Mononuclear cell (primary cell): ENCODE data around the gene DPP7. TPM values are rescaled to one million over a fixed set of nuclear protein-coding genes. Genes with fewer than 3 reads are reported as not detected.

Experiments
- H3K27me3 ChIP-seq: 2 replicates; pipeline ENCODE4 v1.6.0; 2011; ENCODE audit warnings: low read length, control low read depth; ENCODE audit not compliant: insufficient read depth
- H3K4me1 ChIP-seq: 2 replicates; pipeline ENCODE4 v1.5.1; 2011; ENCODE audit warnings: mild to moderate bottlenecking, low read length, control low read depth; ENCODE audit not compliant: insufficient read depth
- H3K4me3 ChIP-seq: 2 replicates; pipeline ENCODE4 v1.5.1; 2011; ENCODE audit warnings: mild to moderate bottlenecking, low read length, moderate library complexity
- H3K9me3 ChIP-seq: 2 replicates; pipeline ENCODE4 v1.5.1; 2011; ENCODE audit warnings: low read depth, mild to moderate bottlenecking, control low read depth, low read length
- total RNA-seq: library from RNA; depleted of rRNA; stranded (reverse); fragments of >200 nt; gene quantifications from one replicate; pipeline ENCODE4 v1.2.3, GENCODE V29; 2012

Gene DPP7
- total RNA-seq, 1 donor = 86.9 TPM

GRCh38 chr9:137150617-137151457, 36.3 kb upstream of the DPP7 start:
- H3K4me1 ChIP-seq = no peaks in the 10 kb centered on the region
- no peaks in the 10 kb centered on the region for H3K9me3 ChIP-seq
- no peak overlapping the region for H3K4me3 ChIP-seq
- no peaks in the 10 kb centered on the region for H3K27me3 ChIP-seq

- Histone ChIP-seq H3K4me1 (no peaks in the 10 kb centered on the region), H3K27me3 (no peaks in the 10 kb centered on the region), H3K4me3 (no peak overlapping the region), H3K9me3 (no peaks in the 10 kb centered on the region)
These were observed 35.5 kb upstream of the DPP7 start for GRCh38 chr9:137149942-137150616.

- no peaks in the 10 kb centered on the region for H3K27me3 ChIP-seq
- H3K4me3 ChIP-seq = no peak overlapping the region
- H3K4me1 ChIP-seq = no peaks in the 10 kb centered on the region
- H3K9me3 ChIP-seq = no peaks in the 10 kb centered on the region
These were observed 34.8 kb upstream of the DPP7 start for GRCh38 chr9:137149363-137149762.

GRCh38 chr9:137148661-137149060, 34.1 kb upstream of the DPP7 start:
- Histone ChIP-seq H3K27me3 (no peaks in the 10 kb centered on the region), H3K4me1 (no peaks in the 10 kb centered on the region), H3K4me3 (no peak overlapping the region), H3K9me3 (no peaks in the 10 kb centered on the region)

- H3K27me3 ChIP-seq = no peaks in the 10 kb centered on the region
- no peak overlapping the region for H3K4me3 ChIP-seq
- H3K4me1 ChIP-seq = no peaks in the 10 kb centered on the region
- no peaks in the 10 kb centered on the region for H3K9me3 ChIP-seq
These were observed 33.7 kb upstream of the DPP7 start for GRCh38 chr9:137148242-137148641.

GRCh38 chr9:137147793-137148160, 33.2 kb upstream of the DPP7 start:
- H3K4me1 ChIP-seq = no peaks in the 10 kb centered on the region
- no peak overlapping the region for H3K4me3 ChIP-seq
- H3K9me3 ChIP-seq = no peaks in the 10 kb centered on the region
- no peaks in the 10 kb centered on the region for H3K27me3 ChIP-seq

GRCh38 chr9:137147091-137147792, 32.7 kb upstream of the DPP7 start:
- Histone ChIP-seq H3K4me3 (no peak overlapping the region), H3K4me1 (no peaks in the 10 kb centered on the region), H3K9me3 (no peaks in the 10 kb centered on the region), H3K27me3 (no peaks in the 10 kb centered on the region)

GRCh38 chr9:137146527-137146918, 32.0 kb upstream of the DPP7 start:
- Histone ChIP-seq H3K4me3 (no peak overlapping the region), H3K27me3 (no peaks in the 10 kb centered on the region), H3K4me1 (no peaks in the 10 kb centered on the region), H3K9me3 (no peaks in the 10 kb centered on the region)

- Histone ChIP-seq H3K4me1 (no peaks in the 10 kb centered on the region), H3K9me3 (no peaks in the 10 kb centered on the region), H3K4me3 (no peak overlapping the region), H3K27me3 (peaks cover under 1% of the 10 kb centered on the region)
These were observed 31.4 kb upstream of the DPP7 start for GRCh38 chr9:137145731-137146526.

GRCh38 chr9:137143459-137143858, 28.9 kb upstream of the DPP7 start:
- no peaks in the 10 kb centered on the region for H3K9me3 ChIP-seq
- H3K4me1 ChIP-seq = no peaks in the 10 kb centered on the region
- no peak overlapping the region for H3K4me3 ChIP-seq
- H3K27me3 ChIP-seq = peaks cover 19% of the 10 kb centered on the region

- Histone ChIP-seq H3K4me1 (no peaks in the 10 kb centered on the region), H3K4me3 (no peak overlapping the region), H3K9me3 (no peaks in the 10 kb centered on the region), H3K27me3 (peaks cover 31% of the 10 kb centered on the region)
These were observed 27.7 kb upstream of the DPP7 start for GRCh38 chr9:137141976-137142936.

GRCh38 chr9:137141050-137141810, 26.7 kb upstream of the DPP7 start:
- Histone ChIP-seq H3K9me3 (no peaks in the 10 kb centered on the region), H3K4me3 (no peak overlapping the region), H3K4me1 (no peaks in the 10 kb centered on the region), H3K27me3 (peaks cover 37% of the 10 kb centered on the region)
